K562 (cell line): Measurements from ENCODE around the gene AP1S3. TPM values are rescaled to one million over a fixed set of nuclear protein-coding genes. Genes with fewer than 3 reads are reported as not detected.

Source experiments
- ATAC-seq: fragments of 200-7000 bp; cut with Tn5 transposase; 3 replicates; pipeline ENCODE4 v1.9.1; 2020; ENCODE audit warnings: moderate library complexity
- BruUV-seq: library from RNA; stranded (reverse); fragments of 400-500 nt; replicated peaks from 2 replicates; lab custom pipeline; 2021; lab: Mats Ljungman, UMichigan
- CTCF ChIA-PET: fragments of 300-600 bp; formaldehyde crosslinking; extraction: SDS; loops from one replicate; lab custom pipeline; 2021; ENCODE audit warnings: low intra/inter-chr PET ratio; lab: Yijun Ruan, JAX
- POLR2A ChIA-PET: fragments of 300-600, 350-650 bp; sonication (Branson Sonifier 250); formaldehyde crosslinking; extraction: SDS; loops from one replicate; lab custom pipeline; 2021; ENCODE audit warnings: antibody characterized with exemption, inconsistent platforms; lab: Yijun Ruan, JAX
- DNase-seq, 4 experiments: peaks; one replicate each; pipeline versions ENCODE4 v3.0.0 to v3.0.0-alpha.2; 2011 to 2018; ENCODE audit warnings: low spot score in 3 of 4, mixed read lengths in 3 of 4; ENCODE audit errors: extremely low read depth in 1 of 4
- FAIRE-seq: peaks from 2 replicates; lab custom pipeline; 2011; peaks lifted over from hg19 to GRCh38; lab: Jason Lieb, UNC
- H2AFZ ChIP-seq: 2 replicates; pipeline ENCODE4 v1.6.0; 2011; ENCODE audit warnings: low read depth, low read length, control low read depth, inconsistent platforms
- H3K27ac ChIP-seq: fragments of 200-600 bp; 3 replicates; pipeline ENCODE4 v1.8.0; 2011; ENCODE audit warnings: low read depth, mild to moderate bottlenecking, control low read depth, inconsistent platforms, low read length, moderate library complexity, mixed read lengths; ENCODE audit errors: extremely low read depth
- H3K27me3 ChIP-seq, 2 experiments: fragments of 300-600 bp in 1 of 2; 2 replicates in 1 of 2; 3 replicates in 1 of 2; pipeline versions ENCODE4 v1.6.0 to v1.8.0; 2011; ENCODE audit warnings: inconsistent platforms in 2 of 2, low read length in 2 of 2, mild to moderate bottlenecking in 1 of 2, mixed read lengths in 1 of 2, moderate library complexity in 1 of 2; ENCODE audit not compliant: control insufficient read depth in 2 of 2, insufficient read depth in 2 of 2
- H3K36me3 ChIP-seq: fragments of 300-600 bp; 3 replicates; pipeline ENCODE4 v1.8.0; 2011; ENCODE audit warnings: mild to moderate bottlenecking, low read length, inconsistent platforms; ENCODE audit not compliant: control insufficient read depth, insufficient read depth
- H3K4me1 ChIP-seq, 2 experiments: fragments of 200-600 bp in 1 of 2; replicated peaks in 1 of 2; 2 replicates in 1 of 2; 3 replicates in 1 of 2; pipeline versions ENCODE4 v1.5.1 to v1.8.0; 2011; ENCODE audit warnings: inconsistent platforms in 2 of 2, low read length in 2 of 2, mild to moderate bottlenecking in 1 of 2, mixed read lengths in 1 of 2, moderate library complexity in 1 of 2; ENCODE audit not compliant: control insufficient read depth in 2 of 2, insufficient read depth in 2 of 2
- H3K4me2 ChIP-seq: 2 replicates; pipeline ENCODE4 v1.6.1; 2011; ENCODE audit warnings: low read length, control low read depth, inconsistent platforms, mixed read lengths; ENCODE audit not compliant: insufficient read depth
- H3K4me3 ChIP-seq: fragments of 200-600 bp; sonication (generic), shearing (Covaris generic); 2 replicates; pipeline ENCODE4 v1.5.1; 2016; ENCODE audit warnings: control low read depth, inconsistent platforms
- H3K79me2 ChIP-seq: fragments of 200-600 bp; 3 replicates; pipeline ENCODE4 v1.8.0; 2011; ENCODE audit warnings: low read length, inconsistent platforms; ENCODE audit not compliant: control insufficient read depth, insufficient read depth
- H3K9ac ChIP-seq, 2 experiments: 2 replicates each; pipeline versions ENCODE4 v1.6.0 to v1.6.1; 2011; ENCODE audit warnings: low read depth in 2 of 2, low read length in 2 of 2, control low read depth in 1 of 2, inconsistent platforms in 1 of 2, mild to moderate bottlenecking in 1 of 2, mixed read lengths in 1 of 2; ENCODE audit not compliant: insufficient read depth in 1 of 2
- H3K9me1 ChIP-seq: one replicate; pipeline ENCODE4 v1.6.0; 2011; ENCODE audit warnings: inconsistent platforms, mild to moderate bottlenecking, low read length, moderate library complexity; ENCODE audit not compliant: control insufficient read depth, insufficient read depth
- H3K9me3 ChIP-seq: replicated peaks from 2 replicates; pipeline ENCODE4 v1.5.1; 2011; ENCODE audit warnings: low read depth, low read length, inconsistent platforms; ENCODE audit not compliant: control insufficient read depth, insufficient read depth
- H4K20me1 ChIP-seq: replicated peaks from 2 replicates; pipeline ENCODE4 v1.6.1; 2011; ENCODE audit warnings: low read length, inconsistent platforms, mixed read lengths; ENCODE audit not compliant: control insufficient read depth, insufficient read depth
- BRF1 ChIP-seq: IDR thresholded peaks from 3 replicates; pipeline ENCODE4 v1.6.1; 2011; ENCODE audit warnings: borderline replicate concordance, mild to moderate bottlenecking; ENCODE audit not compliant: insufficient read length; ENCODE audit errors: extremely low read depth
- FOS ChIP-seq: IDR thresholded peaks from 3 replicates; pipeline ENCODE4 v1.6.1; 2011; ENCODE audit not compliant: insufficient read length; ENCODE audit errors: extremely low read depth
- HDAC3 ChIP-seq: fragments of 450-650 bp; IDR thresholded peaks from 2 replicates; pipeline ENCODE4 v1.6.1; 2018; ENCODE audit warnings: borderline replicate concordance, mild to moderate bottlenecking, moderate library complexity; ENCODE audit not compliant: partially characterized antibody
- HDAC8 ChIP-seq: fragments of 450-650 bp; IDR thresholded peaks from 2 replicates; pipeline ENCODE4 v1.6.1; 2016; ENCODE audit warnings: mild to moderate bottlenecking, missing genetic modification characterization, moderate library complexity, missing compliant biosample characterization
- KDM4B ChIP-seq, 2 experiments: fragments of 450-650 bp in 1 of 2; sonication (generic) in 1 of 2; IDR thresholded peaks; 2 replicates each; pipeline ENCODE4 v1.6.1; 2016 to 2017; ENCODE audit warnings: borderline replicate concordance in 2 of 2, antibody characterized with exemption in 1 of 2, low read depth in 1 of 2, mild to moderate bottlenecking in 1 of 2
- MCM2 ChIP-seq: fragments of 450-650 bp; IDR thresholded peaks from 2 replicates; pipeline ENCODE4 v1.6.1; 2017; ENCODE audit warnings: low read depth, mild to moderate bottlenecking
- MTA3 ChIP-seq: fragments of 450-650 bp; formaldehyde crosslinking; IDR thresholded peaks from 2 replicates; pipeline ENCODE4 v1.6.1; 2017; ENCODE audit warnings: mild to moderate bottlenecking, borderline replicate concordance
- NFIC ChIP-seq: fragments of 450-650 bp; IDR thresholded peaks from 2 replicates; pipeline ENCODE4 v1.6.1; 2017; ENCODE audit warnings: mild to moderate bottlenecking, inconsistent platforms
- PHF20 ChIP-seq: fragments of 450-650 bp; IDR thresholded peaks from 2 replicates; pipeline ENCODE4 v1.6.1; 2018; ENCODE audit not compliant: partially characterized antibody
- PML ChIP-seq: IDR thresholded peaks from 2 replicates; pipeline ENCODE4 v1.6.1; 2012; ENCODE audit warnings: low read length, inconsistent platforms
- RHOXF2B ChIP-seq: fragments of 250-450 bp; sonication (Bioruptor Pico); conservative IDR thresholded peaks from 2 replicates; pipeline ENCODE4 v1.5.1; 2021
- SMAD2 ChIP-seq: fragments of 150-350 bp; IDR thresholded peaks from 2 replicates; pipeline ENCODE4 v1.6.1; 2014; ENCODE audit warnings: low read depth, mild to moderate bottlenecking, low read length
- ZNF224 ChIP-seq: sonication (generic); formaldehyde crosslinking; IDR thresholded peaks from 2 replicates; pipeline ENCODE4 v1.8.0; 2022; ENCODE audit warnings: mild to moderate bottlenecking, missing genetic modification reagents
- ZNF263 ChIP-seq: sonication (generic); formaldehyde crosslinking; IDR thresholded peaks from 2 replicates; pipeline ENCODE4 v1.8.0; 2022; ENCODE audit warnings: mild to moderate bottlenecking, missing genetic modification reagents, borderline replicate concordance
- ZSCAN29 ChIP-seq: fragments of 450-650 bp; IDR thresholded peaks from 2 replicates; pipeline ENCODE4 v1.6.1; 2017
- WGBS: fragments of 100-300 bp; shearing (Covaris generic); methylation state at CpG from one replicate; pipeline ENCODE4 v1.1.6; 2016; ENCODE audit warnings: low coverage, mixed read lengths; ENCODE audit not compliant: insufficient coverage; ENCODE audit errors: missing lambda C conversion rate; 5-methylcytosine and 5-hydroxymethylcytosine counted together
- in situ Hi-C: fragments of 300-500 bp; cut with MboI; formaldehyde crosslinking; loops from 4 replicates; pipeline ENCODE4 v1.15.0; 2018; ENCODE audit warnings: inconsistent platforms, mixed read lengths
- intact Hi-C: fragments of 100-400 bp; cut with micrococcal nuclease; formaldehyde crosslinking; loops from 2 replicates; pipeline ENCODE4 v1.14.2; 2022
- polyA plus RNA-seq, 8 experiments: library from polyadenylated mRNA; depleted of rRNA in 4 of 8; stranded (reverse) in 5 of 8; unstranded in 3 of 8; fragments of >200 nt; fragmentation: Nextera tagmentation in 2 of 8; fragmentation: Illumina TruSeq in 1 of 8; extraction: Ambion mirVana in 2 of 8; extraction: Trizol in 1 of 8; gene quantifications; 2 replicates each; pipeline versions ENCODE4 v1.2.1 to v1.2.3, GENCODE V29; 2011 to 2014; ENCODE audit warnings: inconsistent platforms in 1 of 8, missing spikeins in 1 of 8
- total RNA-seq, 7 experiments: library from RNA; depleted of rRNA in 6 of 7; stranded (reverse); fragments of >200 nt in 6 of 7; fragmentation: Illumina TruSeq in 2 of 7; extraction: Trizol in 2 of 7; gene quantifications; 2 replicates each; pipeline versions ENCODE4 v1.2.1 to v1.2.3, GENCODE V29; 2011 to 2021; ENCODE audit warnings: low replicate concordance in 1 of 7
- TF ChIP-seq, protein P1 (sequence below): sonication (generic); formaldehyde crosslinking; IDR thresholded peaks from 2 replicates; pipeline ENCODE4 v1.8.0; 2022; ENCODE audit warnings: mild to moderate bottlenecking, missing genetic modification reagents
- TF ChIP-seq, protein P2 (sequence below): sonication (generic); formaldehyde crosslinking; IDR thresholded peaks from 2 replicates; pipeline ENCODE4 v1.8.1; 2023; ENCODE audit warnings: mild to moderate bottlenecking, missing genetic modification reagents

The AP1S3 gene
- total and polyA plus RNA-seq, 9 of the 15 experiments (the other 6 are each of a cell fraction or from before 2014, with no cell fraction given): 0.50 to 3.8 (median 2.1) TPM

- FAIRE-seq (no peak), ATAC-seq (no peak), DNase-seq (no peak)
- H3K27me3 ChIP-seq: no peaks in the 10 kb centered on the region
- no peaks in the 10 kb centered on the region for H3K36me3 ChIP-seq
- no peaks in the 10 kb centered on the region for H4K20me1 ChIP-seq
- intact Hi-C loops: no loop called here
- in situ Hi-C loops: no loop called here
- H3K79me2 ChIP-seq: no peaks in the 10 kb centered on the region
- CTCF ChIA-PET: no interaction called here
- WGBS: 0% methylated on average over 2 of the region's 2 CpGs
- H3K9me3 ChIP-seq: no peaks in the 10 kb centered on the region
- POLR2A ChIA-PET: no interaction called here
- H3K4me1 ChIP-seq: no peaks in the 10 kb centered on the region
- H3K4me3 ChIP-seq: no peak overlapping the region
- no peak overlapping the region for H3K9ac ChIP-seq
- H2AFZ ChIP-seq: no peak overlapping the region
- H3K4me2 ChIP-seq: no peak overlapping the region
- no peaks in the 10 kb centered on the region for H3K9me1 ChIP-seq
- no peak overlapping the region for H3K27ac ChIP-seq
- no TSS peak for BruUV-seq
- TF ChIP-seq BRF1 (no peak), NFIC (no peak), PML (no peak)
These were observed 103.0 kb downstream of the AP1S3 start for GRCh38 chr2:223734346-223734745.

- Histone ChIP-seq H3K4me3 (no peak overlapping the region), H3K27me3 (no peaks in the 10 kb centered on the region), H3K9me1 (no peaks in the 10 kb centered on the region), H3K9me3 (no peaks in the 10 kb centered on the region), H3K36me3 (no peaks in the 10 kb centered on the region), H3K4me2 (no peak overlapping the region), H4K20me1 (no peaks in the 10 kb centered on the region), H2AFZ (no peak overlapping the region), H3K9ac (no peak overlapping the region), H3K4me1 (no peaks in the 10 kb centered on the region), H3K79me2 (no peaks in the 10 kb centered on the region), H3K27ac (no peak overlapping the region)
- ATAC-seq (no peak), DNase-seq (no peak), FAIRE-seq (no peak)
- ChIA-PET CTCF (no interaction called here), POLR2A (interaction anchor here (1.8 kb wide), 1 partner anchor 9 kb away, joined by 5 read pairs; no protein-coding TSS in a partner anchor)
- 7% methylated on average over 3 of the region's 3 CpGs for WGBS
- no TSS peak for BruUV-seq
- in situ Hi-C loops (no loop called here), intact Hi-C loops (no loop called here)
- TF ChIP-seq HDAC3 (no peak), PHF20 (no peak), ZNF263 (CRISPR knock-in tag) (no peak), ZSCAN29 (no peak), KDM4B (IDR thresholded peaks at IDR 0.05; ENCODE audit: borderline replicate concordance in 2 of 2, low read depth in 1 of 2) (no peak), MCM2 (no peak), MTA3 (no peak), SMAD2 (no peak), FOS (no peak), HDAC8 (tag) (no peak), RHOXF2B (CRISPR knock-in tag) (no peak), ZNF224 (CRISPR knock-in tag) (no peak)
- TF ChIP-seq, protein P1, sequence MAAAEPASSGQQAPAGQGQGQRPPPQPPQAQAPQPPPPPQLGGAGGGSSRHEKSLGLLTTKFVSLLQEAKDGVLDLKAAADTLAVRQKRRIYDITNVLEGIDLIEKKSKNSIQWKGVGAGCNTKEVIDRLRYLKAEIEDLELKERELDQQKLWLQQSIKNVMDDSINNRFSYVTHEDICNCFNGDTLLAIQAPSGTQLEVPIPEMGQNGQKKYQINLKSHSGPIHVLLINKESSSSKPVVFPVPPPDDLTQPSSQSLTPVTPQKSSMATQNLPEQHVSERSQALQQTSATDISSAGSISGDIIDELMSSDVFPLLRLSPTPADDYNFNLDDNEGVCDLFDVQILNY (CRISPR knock-in tag): no peak
- TF ChIP-seq, protein P2, sequence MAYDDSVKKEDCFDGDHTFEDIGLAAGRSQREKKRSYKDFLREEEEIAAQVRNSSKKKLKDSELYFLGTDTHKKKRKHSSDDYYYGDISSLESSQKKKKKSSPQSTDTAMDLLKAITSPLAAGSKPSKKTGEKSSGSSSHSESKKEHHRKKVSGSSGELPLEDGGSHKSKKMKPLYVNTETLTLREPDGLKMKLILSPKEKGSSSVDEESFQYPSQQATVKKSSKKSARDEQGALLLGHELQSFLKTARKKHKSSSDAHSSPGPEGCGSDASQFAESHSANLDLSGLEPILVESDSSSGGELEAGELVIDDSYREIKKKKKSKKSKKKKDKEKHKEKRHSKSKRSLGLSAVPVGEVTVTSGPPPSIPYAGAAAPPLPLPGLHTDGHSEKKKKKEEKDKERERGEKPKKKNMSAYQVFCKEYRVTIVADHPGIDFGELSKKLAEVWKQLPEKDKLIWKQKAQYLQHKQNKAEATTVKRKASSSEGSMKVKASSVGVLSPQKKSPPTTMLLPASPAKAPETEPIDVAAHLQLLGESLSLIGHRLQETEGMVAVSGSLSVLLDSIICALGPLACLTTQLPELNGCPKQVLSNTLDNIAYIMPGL (CRISPR knock-in tag): no peak
These were observed 105.0 kb downstream of the AP1S3 start for GRCh38 chr2:223732346-223732745.
